Omental fat pad (tissue), 4 donors: ENCODE results near the gene RNU5B-1. TPM values are rescaled to one million over a fixed set of nuclear protein-coding genes. Genes with fewer than 3 reads are reported as not detected.

Source experiments
- ATAC-seq: fragments of 150-250 bp; one replicate; pipeline ENCODE4 v1.9.1; 2016; ENCODE audit warnings: mild to moderate bottlenecking, moderate library complexity; ENCODE audit not compliant: low FRiP score
- DNase-seq: peaks from one replicate; pipeline ENCODE4 v3.0.0-alpha.2; 2019; ENCODE audit warnings: low spot score
- total RNA-seq, 4 donors: library from RNA; depleted of rRNA; stranded (reverse); fragments of >200 nt; gene quantifications; one replicate each; pipeline ENCODE4 v1.1.0, GENCODE V29; 2016
- TF ChIP-seq, protein P1 (sequence below), 3 donors: fragments of 450-650 bp; IDR thresholded peaks; one replicate each; pipeline ENCODE4 v1.5.1; 2016 to 2017; ENCODE audit warnings: antibody characterized with exemption in 3 of 3, mild to moderate bottlenecking in 3 of 3, moderate library complexity in 2 of 3

RNU5B-1 gene
- total RNA-seq, 4 donors from 2014 or later: not detected

- no peak for ATAC-seq
- DNase-seq: no peak
- TF ChIP-seq, protein P1, sequence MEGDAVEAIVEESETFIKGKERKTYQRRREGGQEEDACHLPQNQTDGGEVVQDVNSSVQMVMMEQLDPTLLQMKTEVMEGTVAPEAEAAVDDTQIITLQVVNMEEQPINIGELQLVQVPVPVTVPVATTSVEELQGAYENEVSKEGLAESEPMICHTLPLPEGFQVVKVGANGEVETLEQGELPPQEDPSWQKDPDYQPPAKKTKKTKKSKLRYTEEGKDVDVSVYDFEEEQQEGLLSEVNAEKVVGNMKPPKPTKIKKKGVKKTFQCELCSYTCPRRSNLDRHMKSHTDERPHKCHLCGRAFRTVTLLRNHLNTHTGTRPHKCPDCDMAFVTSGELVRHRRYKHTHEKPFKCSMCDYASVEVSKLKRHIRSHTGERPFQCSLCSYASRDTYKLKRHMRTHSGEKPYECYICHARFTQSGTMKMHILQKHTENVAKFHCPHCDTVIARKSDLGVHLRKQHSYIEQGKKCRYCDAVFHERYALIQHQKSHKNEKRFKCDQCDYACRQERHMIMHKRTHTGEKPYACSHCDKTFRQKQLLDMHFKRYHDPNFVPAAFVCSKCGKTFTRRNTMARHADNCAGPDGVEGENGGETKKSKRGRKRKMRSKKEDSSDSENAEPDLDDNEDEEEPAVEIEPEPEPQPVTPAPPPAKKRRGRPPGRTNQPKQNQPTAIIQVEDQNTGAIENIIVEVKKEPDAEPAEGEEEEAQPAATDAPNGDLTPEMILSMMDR (IDR thresholded peaks at IDR 0.05): no peak
Measured at GRCh38 chr15:65327651-65328393, 23.3 kb downstream of the RNU5B-1 start.

- TF ChIP-seq, protein P1 (IDR thresholded peaks at IDR 0.05): no peak
- DNase-seq (no peak), ATAC-seq (no peak)
Measured at GRCh38 chr15:65328506-65329287, 24.2 kb downstream of the RNU5B-1 start.

- ATAC-seq: no peak
- TF ChIP-seq, protein P1 (IDR thresholded peaks at IDR 0.05): no peak
- DNase-seq: no peak
Measured at GRCh38 chr15:65329288-65329983, 25.0 kb downstream of the RNU5B-1 start.

DNA sequence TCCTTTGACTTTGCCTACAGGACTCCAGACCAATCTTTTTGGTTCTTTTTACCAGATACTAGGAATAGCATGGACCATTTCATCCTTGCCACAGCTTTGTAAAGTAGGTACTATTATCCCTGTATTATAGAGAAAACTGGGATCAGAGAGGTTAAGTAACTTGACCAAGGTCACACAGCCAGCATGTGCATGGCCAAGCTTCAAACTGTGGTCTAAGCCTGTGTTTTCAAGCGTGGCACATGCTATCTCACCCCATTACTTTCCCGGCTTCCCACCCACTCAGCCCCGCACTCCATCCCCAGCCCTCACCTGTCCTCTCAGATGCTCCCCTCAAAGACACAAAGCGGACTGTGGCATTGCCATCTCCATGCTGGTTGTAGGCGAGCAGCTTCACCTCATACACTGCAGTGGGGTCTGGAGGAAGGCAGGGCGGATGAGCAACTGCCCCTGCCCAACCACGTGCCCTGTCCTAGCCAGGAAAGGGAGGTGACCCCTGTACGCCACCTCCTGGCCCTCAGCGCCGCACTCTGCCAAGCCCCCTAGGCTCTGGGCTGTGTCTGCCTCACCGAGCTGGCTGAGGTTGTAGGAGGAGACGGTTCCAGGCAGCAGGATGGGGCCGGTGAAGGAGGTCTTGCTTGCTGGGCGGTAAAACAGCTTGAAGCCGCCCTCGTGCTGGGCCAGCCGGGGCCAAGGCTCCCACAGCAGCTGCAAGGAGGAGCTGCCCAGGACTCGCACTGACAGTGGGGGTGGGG lies 25.7 kb downstream of the RNU5B-1 start:
- DNase-seq (no peak), ATAC-seq (no peak)
- TF ChIP-seq, protein P1 (IDR thresholded peaks at IDR 0.05): no peak

GRCh38 chr15:65330934-65331645 lies 26.6 kb downstream of the RNU5B-1 start:
- TF ChIP-seq, protein P1 (IDR thresholded peaks at IDR 0.05): no peak
- ATAC-seq (no peak), DNase-seq (no peak)

DNA sequence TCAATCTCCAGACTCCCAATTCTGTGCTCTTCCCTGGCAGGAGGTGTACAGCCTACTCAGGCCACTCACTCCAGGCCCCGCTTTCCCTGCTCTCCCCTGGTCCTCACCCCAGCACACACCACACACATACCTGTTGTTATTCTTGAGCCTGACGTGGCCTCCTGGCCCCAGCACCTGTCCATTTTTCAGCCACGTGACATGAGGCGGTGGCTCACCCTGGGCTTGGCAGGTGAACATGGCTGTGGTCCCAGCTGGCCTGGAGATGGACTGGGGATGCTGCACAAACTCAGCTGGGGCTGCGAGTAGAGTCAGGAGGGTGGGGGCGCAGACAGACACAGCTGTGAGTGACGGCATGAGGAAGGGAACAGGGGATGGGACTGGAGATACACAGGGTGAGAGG lies 27.3 kb downstream of the RNU5B-1 start:
- TF ChIP-seq, protein P1 (IDR thresholded peaks at IDR 0.05): no peak
- no peak for ATAC-seq
- no peak for DNase-seq
